GM19025 (cell line): ENCODE results near the gene SNAP47.

Source experiments
- ATAC-seq: cut with Tn5 transposase; IDR thresholded peaks from one replicate; pipeline ENCODE4 v1.9.1; 2021; ENCODE audit warnings: mild to moderate bottlenecking, low read depth, moderate library complexity; ENCODE audit not compliant: unreplicated experiment

The SNAP47 gene

GRCh38 chr1:227780101-227781044 is 45.1 kb downstream of the SNAP47 start:
- ATAC-seq = no peak

GRCh38 chr1:227781314-227781930 is 46.2 kb downstream of the SNAP47 start:
- no peak for ATAC-seq

- ATAC-seq = no peak
Measured at GRCh38 chr1:227782226-227782625, 47.0 kb downstream of the SNAP47 start.

DNA sequence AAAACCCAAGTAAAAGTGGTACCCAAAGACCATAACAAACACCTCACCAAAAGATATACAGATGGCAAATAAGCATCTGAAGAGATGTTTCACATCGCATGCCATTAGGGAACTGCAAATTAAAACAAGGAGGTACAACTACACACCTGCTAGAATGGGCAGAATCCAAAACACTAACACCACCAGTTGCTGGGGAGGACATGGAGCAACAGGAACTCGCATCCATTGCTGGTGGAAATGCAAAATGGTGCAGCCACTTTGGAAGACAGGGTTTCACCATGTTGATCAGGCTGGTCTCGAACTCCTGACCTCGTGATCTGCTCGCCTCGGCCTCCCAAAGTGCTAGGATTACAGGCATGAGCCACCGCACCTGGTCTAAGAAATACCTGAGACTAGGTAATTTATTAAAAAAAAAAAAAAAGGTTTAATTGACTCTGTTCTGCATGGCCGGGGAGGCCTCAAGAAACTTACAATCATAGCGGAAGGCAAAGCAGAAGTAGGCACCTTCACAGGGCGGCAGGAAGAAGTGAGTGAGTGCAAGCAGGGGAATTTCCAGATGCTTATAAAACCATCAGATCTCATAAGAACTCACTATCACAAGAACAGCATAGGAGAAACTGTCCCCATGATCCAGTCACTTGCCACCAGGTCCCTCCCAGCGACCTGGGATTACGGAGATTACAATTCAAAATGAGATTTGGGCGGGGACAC is 50.0 kb downstream of the SNAP47 start:
- ATAC-seq = no peak

- no peak for ATAC-seq
Measured at GRCh38 chr1:227785805-227786671, 50.8 kb downstream of the SNAP47 start.

DNA sequence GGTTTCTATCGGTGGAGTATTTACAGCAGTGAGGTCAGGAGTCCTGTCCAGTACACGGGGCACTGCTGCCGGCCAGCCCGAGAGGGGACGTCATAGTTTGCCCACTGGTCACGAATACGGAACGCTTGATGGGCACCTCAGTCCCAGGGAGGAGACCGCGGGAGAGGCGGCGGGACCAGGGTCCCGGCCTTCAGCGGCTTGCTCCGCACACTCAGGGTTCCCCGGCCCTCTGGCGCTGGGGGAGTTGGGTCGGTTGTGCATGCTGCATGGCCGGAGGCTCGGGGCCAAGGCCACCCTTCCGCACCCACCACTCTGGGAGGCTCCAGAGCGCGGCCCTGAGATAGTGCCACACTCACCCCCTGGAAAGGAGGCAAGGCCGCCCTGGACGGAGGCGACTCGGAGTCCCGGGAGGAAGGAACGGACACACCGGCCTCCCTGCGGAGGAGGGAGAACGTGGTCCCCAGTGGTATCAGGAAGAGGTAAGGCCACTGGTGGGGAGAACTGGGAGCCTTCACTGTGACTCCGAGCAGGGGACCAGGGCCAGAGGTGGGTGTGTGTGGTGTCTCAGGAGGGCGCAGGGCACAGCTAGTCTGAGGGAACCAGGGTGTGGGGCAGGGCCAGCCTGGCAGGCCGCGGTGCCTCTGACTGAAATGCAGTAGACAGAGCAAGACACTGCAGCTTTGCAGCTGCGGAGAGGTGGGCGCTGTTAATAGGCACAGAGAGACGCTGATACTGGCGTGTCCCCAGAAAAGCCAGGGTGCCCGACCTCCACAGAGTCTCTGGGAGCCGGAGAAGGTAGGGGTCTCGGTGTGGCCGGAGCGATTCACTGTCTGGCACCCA is 51.7 kb downstream of the SNAP47 start:
- no peak for ATAC-seq

DNA sequence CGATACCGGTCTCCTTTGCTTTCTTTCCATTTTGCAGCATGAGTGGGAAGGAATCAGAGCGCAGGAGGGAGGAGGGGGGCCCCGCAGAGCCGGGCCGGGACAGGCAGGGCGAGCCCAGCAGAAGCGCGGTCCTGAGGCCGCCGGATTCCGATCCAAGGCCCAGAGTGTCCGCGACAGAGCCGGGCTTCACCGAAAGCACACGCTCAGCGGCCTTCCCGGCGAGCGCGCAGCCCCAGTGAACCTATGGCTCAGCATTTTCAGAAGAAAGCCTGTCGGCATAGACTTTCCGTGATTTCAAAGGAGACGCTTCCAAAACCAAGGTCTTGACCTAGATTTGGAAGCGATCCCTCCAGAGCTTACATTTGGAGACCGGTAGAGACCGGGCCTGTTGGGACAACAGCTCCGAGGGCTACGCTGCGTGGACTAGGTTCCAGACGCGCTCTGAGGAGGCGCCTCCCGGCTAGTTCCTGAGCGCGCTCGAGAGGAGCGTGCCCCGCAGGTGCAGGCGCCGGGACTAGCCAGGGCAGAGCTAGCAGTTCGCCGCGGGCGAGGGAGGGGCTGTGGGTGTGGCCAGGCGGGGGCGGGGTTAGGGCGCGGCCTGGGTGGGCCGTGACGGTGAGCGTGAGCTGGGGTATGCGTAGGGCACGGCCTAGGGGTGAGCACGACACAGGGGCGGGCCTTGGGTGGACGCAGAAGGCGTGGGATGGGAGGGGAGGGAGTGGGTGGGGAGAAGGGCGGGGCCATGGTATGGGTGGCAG is 52.5 kb downstream of the SNAP47 start:
- ATAC-seq = peak; percentile 95

DNA sequence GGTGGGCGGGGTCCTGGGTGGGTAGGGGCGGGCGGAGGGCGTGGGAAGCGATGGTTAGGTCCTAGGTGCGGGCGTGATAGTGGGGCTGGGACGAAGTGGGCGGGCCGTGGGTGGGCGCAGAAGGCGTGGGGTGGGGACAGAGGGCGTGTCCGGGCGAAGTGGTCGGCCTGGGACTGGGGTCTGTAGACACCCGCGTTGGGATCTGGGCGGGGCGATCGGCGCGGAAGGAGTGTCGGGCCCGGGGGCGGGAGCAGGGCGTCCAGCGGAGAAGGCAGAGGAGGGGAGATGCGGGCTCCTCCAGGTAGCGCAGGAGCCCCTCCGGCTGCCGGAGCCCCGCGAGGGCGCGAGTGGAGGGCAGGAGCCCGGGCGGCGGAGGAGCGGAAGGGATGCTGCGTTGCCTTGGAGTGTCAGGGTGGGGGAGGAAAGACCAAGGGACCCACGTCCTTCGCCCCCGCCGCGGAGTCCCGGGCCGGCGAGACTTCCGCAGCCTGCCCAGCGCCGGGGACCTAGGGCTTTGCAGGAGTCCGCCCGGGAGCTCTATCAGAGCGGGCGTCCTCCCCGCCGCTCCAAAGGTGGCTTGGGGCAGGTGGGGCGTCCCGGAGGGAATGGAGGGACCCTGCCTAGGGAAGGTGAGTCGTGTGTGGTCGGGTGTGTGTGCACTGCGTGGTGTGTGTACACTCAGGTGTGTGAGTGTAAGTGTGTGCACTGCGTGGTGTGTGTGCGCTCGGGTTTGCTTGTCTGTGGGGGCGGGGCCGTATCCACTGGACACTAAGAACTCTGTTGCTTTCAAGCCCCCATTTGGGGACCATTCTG is 53.2 kb downstream of the SNAP47 start:
- ATAC-seq = peak; percentile 45

DNA sequence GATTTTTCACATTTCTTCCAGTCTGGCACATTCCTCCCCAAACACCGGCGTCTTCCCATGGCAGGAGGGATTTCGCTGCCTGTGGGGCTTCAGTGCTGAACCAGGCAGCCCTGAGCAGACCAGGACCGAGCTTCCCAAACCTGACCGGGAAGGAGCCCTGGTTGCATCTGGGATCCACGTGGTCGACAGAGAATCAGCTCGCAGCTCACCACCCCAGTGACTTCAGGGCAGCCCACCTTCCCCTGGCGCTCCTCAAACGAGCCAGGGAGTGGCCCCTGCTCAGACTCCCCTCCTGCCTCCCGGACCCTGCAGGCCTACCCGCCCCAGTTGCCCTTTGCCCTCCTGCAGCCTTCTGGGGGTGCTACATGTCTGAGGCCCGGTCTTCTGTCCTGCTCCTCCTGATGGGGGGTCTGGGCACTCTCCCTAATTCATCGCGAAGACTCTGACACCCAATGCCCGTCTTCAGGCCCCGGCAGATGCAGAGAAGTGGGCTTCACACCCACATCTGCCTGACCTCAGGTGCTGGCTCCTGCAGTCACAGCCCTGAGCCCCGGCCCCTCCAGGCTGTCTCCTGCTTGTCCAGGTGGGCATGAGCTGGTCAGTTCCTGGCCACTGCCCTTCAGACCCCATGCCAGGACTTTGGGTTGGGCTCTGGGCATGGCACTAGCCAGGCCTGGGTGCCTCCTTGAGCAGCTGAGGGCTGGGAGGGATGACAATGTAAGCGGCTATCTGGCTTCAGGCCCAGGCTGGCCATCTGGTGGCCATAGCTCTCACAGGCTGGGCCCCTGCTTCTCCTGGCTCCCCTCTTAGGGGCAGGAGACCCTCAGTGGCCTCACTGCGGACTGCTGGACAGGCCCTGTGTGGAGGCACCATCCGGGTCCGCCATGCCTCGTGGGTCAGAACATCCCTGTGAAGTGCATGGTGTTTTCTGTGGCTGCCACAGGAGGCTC is 54.1 kb downstream of the SNAP47 start:
- no peak for ATAC-seq

GRCh38 chr1:227790034-227790400 is 54.8 kb downstream of the SNAP47 start:
- ATAC-seq = no peak

DNA sequence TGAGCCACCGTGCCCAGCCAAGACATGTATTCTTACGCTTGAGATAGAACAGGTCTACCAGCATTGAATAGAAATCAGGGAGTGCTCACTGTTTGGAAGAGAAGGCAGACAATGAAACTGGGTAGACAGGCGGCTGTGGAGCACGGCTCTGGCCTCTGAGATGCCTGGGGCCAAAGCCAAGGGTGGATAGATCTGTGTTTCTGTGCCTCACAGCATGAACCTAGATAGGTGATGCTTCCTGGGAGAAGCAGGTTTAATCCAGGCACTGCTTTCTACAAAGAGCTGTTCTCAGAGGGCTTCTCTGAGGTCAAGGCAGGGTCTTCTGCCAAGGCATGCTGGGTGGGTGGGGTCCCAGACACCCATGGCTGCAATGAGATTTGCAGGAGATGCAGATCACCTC is 55.6 kb downstream of the SNAP47 start:
- no peak for ATAC-seq

GRCh38 chr1:227791425-227792143 is 56.3 kb downstream of the SNAP47 start:
- ATAC-seq = no peak

DNA sequence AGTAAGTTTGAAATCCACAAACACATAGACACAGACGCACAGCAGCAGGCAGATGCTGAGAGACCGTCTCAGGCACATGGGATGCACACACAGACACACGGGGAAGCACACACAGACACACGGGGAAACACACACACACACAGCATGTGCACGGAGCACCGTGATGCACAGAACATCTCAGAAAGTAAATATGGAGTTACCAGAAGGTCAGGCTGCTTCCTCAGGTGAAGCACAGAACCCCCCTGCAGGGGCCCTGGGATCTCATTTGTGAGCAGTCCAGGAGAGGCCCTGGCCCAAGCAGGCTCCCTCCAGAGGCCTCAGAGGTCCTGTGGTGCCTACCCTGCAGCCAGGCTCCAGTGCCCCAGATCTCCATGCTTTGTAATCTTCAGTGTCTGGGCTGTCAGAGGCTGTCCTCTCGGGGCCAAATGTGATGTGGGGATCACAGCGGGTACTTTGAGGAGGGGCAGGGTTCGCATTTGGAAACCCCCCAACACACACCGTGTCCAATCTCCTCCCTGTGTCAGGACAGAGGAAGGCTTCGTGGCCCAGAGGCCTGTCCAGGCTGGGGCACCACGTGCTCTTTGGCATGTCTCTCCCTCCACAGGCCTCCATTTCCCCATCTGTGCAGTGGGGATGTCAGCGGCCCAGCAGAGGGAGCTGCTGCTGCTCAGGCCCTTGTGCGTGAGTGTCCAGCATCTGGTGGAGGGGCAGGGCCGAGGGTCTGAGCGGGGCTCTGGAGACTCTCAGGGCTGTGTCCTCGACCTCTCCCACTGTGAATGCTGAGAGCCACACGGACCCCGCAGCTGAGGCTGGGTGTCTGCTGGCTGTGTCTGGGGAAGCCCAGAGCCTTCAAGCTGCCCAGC is 57.2 kb downstream of the SNAP47 start:
- ATAC-seq = no peak

DNA sequence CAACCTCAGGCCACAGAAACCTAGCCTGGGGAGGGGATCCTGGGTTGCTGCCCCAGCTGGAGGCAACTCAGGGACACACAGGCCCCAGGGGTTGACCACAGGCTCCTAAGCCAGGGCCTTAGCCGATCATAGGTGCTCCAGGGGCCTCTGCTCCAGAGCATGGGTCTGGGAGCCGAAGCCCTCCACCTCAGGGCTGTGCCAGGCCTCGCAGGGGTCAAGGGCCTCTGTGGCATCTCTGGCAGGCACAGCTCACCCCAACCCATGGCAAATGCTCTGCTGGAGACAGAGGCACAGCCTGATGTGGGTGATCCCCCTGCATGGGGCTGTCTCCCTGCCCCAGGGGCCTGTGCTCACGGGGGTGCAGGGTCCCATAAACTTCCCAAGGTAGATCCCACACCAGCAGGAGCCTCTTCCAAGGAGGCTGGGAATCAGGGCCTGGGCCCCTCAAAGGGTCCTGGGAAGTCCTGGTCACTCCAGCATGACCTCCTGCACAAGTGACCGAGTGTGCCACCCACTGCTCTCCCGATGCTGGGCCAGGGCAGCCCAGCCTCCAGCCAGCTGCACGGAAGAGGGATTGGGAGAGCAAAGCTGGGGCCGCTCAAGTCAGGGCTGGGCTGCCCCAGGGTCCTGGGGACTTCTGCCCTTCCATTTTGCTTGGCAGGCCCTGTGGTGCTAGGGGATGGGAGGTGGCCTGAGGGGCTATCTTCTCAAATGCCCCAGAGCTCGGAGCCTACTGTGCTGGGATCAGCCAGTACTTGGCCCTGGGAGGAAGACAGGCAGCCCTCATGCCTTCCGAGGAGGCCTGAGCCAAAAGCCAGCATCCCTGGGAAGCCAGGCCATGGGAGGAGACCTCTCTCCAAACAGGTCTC is 58.1 kb downstream of the SNAP47 start:
- no peak for ATAC-seq
